GM12878 (cell line): ENCODE measurements around the gene ZNF511.

Experiments
- CEBPB ChIP-seq, 2 experiments: fragments of 150-350 bp in 1 of 2; IDR thresholded peaks; 2 replicates each; pipeline ENCODE4 v1.6.1; 2012 to 2014; ENCODE audit warnings: low read depth in 2 of 2, low read length in 2 of 2, borderline replicate concordance in 1 of 2, inconsistent platforms in 1 of 2
- CTCF ChIP-seq, 3 experiments: IDR thresholded peaks in 2 of 3; conservative IDR thresholded peaks in 1 of 3; 2 replicates each; pipeline ENCODE4 v1.5.1; 2011; ENCODE audit warnings: low read depth in 3 of 3, low read length in 3 of 3, mild to moderate bottlenecking in 3 of 3, control low read depth in 2 of 3, moderate library complexity in 2 of 3, inconsistent platforms in 1 of 3, mixed read lengths in 1 of 3; ENCODE audit not compliant: control insufficient read depth in 2 of 3, insufficient read depth in 1 of 3; ENCODE audit errors: extremely low read depth in 1 of 3
- EP300 ChIP-seq, 2 experiments: fragments of 150-350 bp in 1 of 2; IDR thresholded peaks; 2 replicates each; pipeline ENCODE4 v1.6.1; 2011 to 2012; ENCODE audit warnings: low read depth in 2 of 2, low read length in 2 of 2, borderline replicate concordance in 1 of 2, improper control_type of control experiment in 1 of 2, inconsistent platforms in 1 of 2; ENCODE audit not compliant: control insufficient read depth in 1 of 2
- ETV6 ChIP-seq, 2 experiments: fragments of 450-650 bp in 1 of 2; IDR thresholded peaks in 1 of 2; conservative IDR thresholded peaks in 1 of 2; 2 replicates each; pipeline ENCODE4 v1.6.1; 2014; ENCODE audit warnings: antibody characterized with exemption in 1 of 2, borderline replicate concordance in 1 of 2, low read depth in 1 of 2, mild to moderate bottlenecking in 1 of 2, moderate library complexity in 1 of 2
- EZH2 ChIP-seq: IDR thresholded peaks from 2 replicates; pipeline ENCODE4 v1.6.1; 2012; ENCODE audit warnings: low read depth, mild to moderate bottlenecking, control low read depth, inconsistent platforms, low read length, borderline replicate concordance; ENCODE audit not compliant: control insufficient read depth
- HDAC2 ChIP-seq: fragments of 200-600 bp; sonication (generic); IDR thresholded peaks from 2 replicates; pipeline ENCODE4 v1.6.1; 2017
- MXI1 ChIP-seq: fragments of 150-350 bp; IDR thresholded peaks from 2 replicates; pipeline ENCODE4 v1.6.1; 2011; ENCODE audit warnings: low read depth, mild to moderate bottlenecking, inconsistent platforms, low read length, improper control_type of control experiment
- MYC ChIP-seq: IDR thresholded peaks from 2 replicates; pipeline ENCODE4 v1.6.1; 2011; ENCODE audit warnings: mild to moderate bottlenecking, low read length, moderate library complexity, inconsistent platforms; ENCODE audit not compliant: insufficient read depth, insufficient replicate concordance, insufficient read length, severe bottlenecking
- NBN ChIP-seq: fragments of 450-650 bp; IDR thresholded peaks from 2 replicates; pipeline ENCODE4 v1.6.1; 2016
- POLR2A ChIP-seq: IDR thresholded peaks from 2 replicates; pipeline ENCODE4 v1.6.1; 2011; ENCODE audit warnings: low read depth, mild to moderate bottlenecking, low read length
- POLR2AphosphoS5 ChIP-seq: IDR thresholded peaks from 2 replicates; pipeline ENCODE4 v1.6.1; 2011; ENCODE audit warnings: mild to moderate bottlenecking, low read length, inconsistent platforms
- RAD51 ChIP-seq: fragments of 450-650 bp; IDR thresholded peaks from 2 replicates; pipeline ENCODE4 v1.6.1; 2016; ENCODE audit warnings: moderate library complexity, mild to moderate bottlenecking, inconsistent platforms
- RELA ChIP-seq: fragments of 450-650 bp; IDR thresholded peaks from 2 replicates; pipeline ENCODE4 v1.8.0; 2014; ENCODE audit warnings: borderline replicate concordance; ENCODE audit not compliant: partially characterized antibody
- SREBF1 ChIP-seq: IDR thresholded peaks from 2 replicates; pipeline ENCODE4 v1.6.1; 2012; ENCODE audit warnings: mild to moderate bottlenecking, low read length

GRCh38 chr10:133356549-133357284 is 48.0 kb downstream of the ZNF511 start:
- TF ChIP-seq MXI1 = no peak
- no peak for TF ChIP-seq EP300 (IDR thresholded peaks at IDR 0.05; ENCODE audit: borderline replicate concordance in 1 of 2, control insufficient read depth in 1 of 2, low read depth in 2 of 2, low read length in 2 of 2)
- no peak for TF ChIP-seq ETV6 (conservative IDR thresholded peaks at IDR 0.05 in 1 of 2, IDR thresholded peaks at IDR 0.05 in 1 of 2; ENCODE audit: borderline replicate concordance in 1 of 2, low read depth in 1 of 2)
- TF ChIP-seq CEBPB (IDR thresholded peaks at IDR 0.05; ENCODE audit: borderline replicate concordance in 1 of 2, low read depth in 2 of 2, low read length in 2 of 2) = no peak
- TF ChIP-seq MYC = no peak
- TF ChIP-seq POLR2AphosphoS5 = no peak
- no peak for TF ChIP-seq POLR2A
- no peak for TF ChIP-seq HDAC2
- no peak for TF ChIP-seq SREBF1
- TF ChIP-seq CTCF (IDR thresholded peaks at IDR 0.05 in 2 of 3, conservative IDR thresholded peaks at IDR 0.05 in 1 of 3; ENCODE audit: control insufficient read depth in 2 of 3, extremely low read depth in 1 of 3, insufficient read depth in 1 of 3, low read depth in 3 of 3, low read length in 3 of 3) = no peak
- TF ChIP-seq NBN = no peak
- no peak for TF ChIP-seq EZH2
- TF ChIP-seq RELA = no peak
- no peak for TF ChIP-seq RAD51
